ENCODE measurements around the gene CTF1. TPM values are rescaled to one million over a fixed set of nuclear protein-coding genes. Genes with fewer than 3 reads are reported as not detected.
"Not testable (repeated sequence)": the region's sequence is repeated elsewhere in the genome, so short reads cannot be mapped to it uniquely, and the experiment has no call there.

CTF1 gene
- total RNA-seq, 1 donor from 2014 or later: 0.26 TPM

DNA sequence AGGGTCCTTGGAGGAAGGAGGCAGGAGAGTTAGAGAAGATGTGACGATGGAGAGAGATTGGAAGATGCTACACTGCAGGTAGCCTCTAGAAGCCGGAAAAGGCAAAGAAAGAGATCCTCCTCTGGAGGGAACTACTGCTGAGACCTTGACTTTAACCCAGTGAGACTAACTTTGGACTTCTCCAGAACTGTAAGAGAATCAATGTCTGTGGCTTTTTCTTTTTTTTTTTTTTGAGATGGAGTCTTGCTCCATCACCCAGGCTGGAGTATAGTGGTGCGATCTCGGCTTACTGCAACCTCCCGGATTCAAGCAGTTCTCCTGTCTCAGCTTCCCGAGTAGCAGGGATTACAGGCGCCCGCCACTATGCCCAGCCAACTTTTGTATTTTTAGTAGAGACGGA, 11.2 kb upstream of the CTF1 start:
- TF ChIP-seq, protein P1, sequence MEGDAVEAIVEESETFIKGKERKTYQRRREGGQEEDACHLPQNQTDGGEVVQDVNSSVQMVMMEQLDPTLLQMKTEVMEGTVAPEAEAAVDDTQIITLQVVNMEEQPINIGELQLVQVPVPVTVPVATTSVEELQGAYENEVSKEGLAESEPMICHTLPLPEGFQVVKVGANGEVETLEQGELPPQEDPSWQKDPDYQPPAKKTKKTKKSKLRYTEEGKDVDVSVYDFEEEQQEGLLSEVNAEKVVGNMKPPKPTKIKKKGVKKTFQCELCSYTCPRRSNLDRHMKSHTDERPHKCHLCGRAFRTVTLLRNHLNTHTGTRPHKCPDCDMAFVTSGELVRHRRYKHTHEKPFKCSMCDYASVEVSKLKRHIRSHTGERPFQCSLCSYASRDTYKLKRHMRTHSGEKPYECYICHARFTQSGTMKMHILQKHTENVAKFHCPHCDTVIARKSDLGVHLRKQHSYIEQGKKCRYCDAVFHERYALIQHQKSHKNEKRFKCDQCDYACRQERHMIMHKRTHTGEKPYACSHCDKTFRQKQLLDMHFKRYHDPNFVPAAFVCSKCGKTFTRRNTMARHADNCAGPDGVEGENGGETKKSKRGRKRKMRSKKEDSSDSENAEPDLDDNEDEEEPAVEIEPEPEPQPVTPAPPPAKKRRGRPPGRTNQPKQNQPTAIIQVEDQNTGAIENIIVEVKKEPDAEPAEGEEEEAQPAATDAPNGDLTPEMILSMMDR (IDR thresholded peaks at IDR 0.05; ENCODE audit: insufficient read depth, low read length, severe bottlenecking): no peak
- H3K4me3 ChIP-seq (ENCODE audit: low read depth, low read length): no peak overlapping the region
- no peak for FAIRE-seq
- no peaks in the 10 kb centered on the region for H3K27me3 ChIP-seq (ENCODE audit: control insufficient read depth, insufficient read depth, low read length)
- no peak for DNase-seq (ENCODE audit: low read depth)
- H3K36me3 ChIP-seq (ENCODE audit: control insufficient read depth, insufficient read depth, low read length): peaks cover 12% of the 10 kb centered on the region

DNA sequence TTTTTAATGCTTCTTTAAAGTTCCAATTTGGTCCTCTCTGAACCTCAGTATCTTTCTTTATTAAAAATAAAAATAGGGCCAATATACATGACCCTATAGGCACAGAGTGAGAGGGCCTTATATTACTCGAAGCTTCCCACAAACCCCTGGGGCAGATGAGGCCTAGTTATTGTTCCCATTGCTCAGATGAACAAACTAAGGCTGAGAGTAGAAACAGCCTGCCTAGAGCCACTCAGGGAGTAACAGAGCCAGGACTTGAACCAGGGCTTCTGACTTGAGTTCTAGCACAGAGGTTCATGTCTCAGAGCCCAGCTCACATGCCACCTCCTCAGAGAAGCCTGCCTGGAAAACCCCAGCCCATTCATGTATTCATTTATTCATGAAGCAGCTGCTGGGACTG, 10.3 kb upstream of the CTF1 start:
- TF ChIP-seq, protein P1 (IDR thresholded peaks at IDR 0.05; ENCODE audit: insufficient read depth, low read length, severe bottlenecking): no peak

DNA sequence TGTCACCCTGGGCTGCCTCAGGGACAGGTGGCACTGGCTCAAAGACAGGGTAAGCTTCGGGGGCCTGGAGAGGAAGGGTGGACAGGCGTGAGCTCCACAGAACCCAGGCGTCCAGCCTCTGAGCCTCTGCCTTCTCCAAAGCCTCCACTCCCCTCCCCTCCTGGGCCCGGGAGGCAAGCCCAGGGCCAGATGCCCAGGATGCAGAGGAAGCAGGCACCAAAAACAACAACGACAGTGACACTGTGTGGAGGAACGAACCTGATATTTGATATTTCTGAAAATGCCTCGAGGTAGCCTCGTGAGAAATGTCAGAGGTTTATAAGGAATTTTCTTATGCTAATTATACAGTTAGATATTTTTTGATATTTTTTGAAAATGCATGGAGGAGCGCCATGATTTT, 8.5 kb upstream of the CTF1 start:
- no peaks in the 10 kb centered on the region for H3K27me3 ChIP-seq (ENCODE audit: control insufficient read depth, insufficient read depth, low read length)
- FAIRE-seq (no peak), DNase-seq (ENCODE audit: low read depth) (no peak)
- TF ChIP-seq, protein P1 (IDR thresholded peaks at IDR 0.05; ENCODE audit: insufficient read depth, low read length, severe bottlenecking): no peak
- H3K36me3 ChIP-seq (ENCODE audit: control insufficient read depth, insufficient read depth, low read length): peaks cover 14% of the 10 kb centered on the region
- H3K4me3 ChIP-seq (ENCODE audit: low read depth, low read length): no peak overlapping the region

More for the DNA sequence above, 10.3 kb upstream of the CTF1 start:
- peaks cover 12% of the 10 kb centered on the region for H3K36me3 ChIP-seq (ENCODE audit: control insufficient read depth, insufficient read depth, low read length)
- no peaks in the 10 kb centered on the region for H3K27me3 ChIP-seq (ENCODE audit: control insufficient read depth, insufficient read depth, low read length)
- H3K4me3 ChIP-seq (ENCODE audit: low read depth, low read length): no peak overlapping the region
- DNase-seq (ENCODE audit: low read depth) (no peak), FAIRE-seq (no peak)

DNA sequence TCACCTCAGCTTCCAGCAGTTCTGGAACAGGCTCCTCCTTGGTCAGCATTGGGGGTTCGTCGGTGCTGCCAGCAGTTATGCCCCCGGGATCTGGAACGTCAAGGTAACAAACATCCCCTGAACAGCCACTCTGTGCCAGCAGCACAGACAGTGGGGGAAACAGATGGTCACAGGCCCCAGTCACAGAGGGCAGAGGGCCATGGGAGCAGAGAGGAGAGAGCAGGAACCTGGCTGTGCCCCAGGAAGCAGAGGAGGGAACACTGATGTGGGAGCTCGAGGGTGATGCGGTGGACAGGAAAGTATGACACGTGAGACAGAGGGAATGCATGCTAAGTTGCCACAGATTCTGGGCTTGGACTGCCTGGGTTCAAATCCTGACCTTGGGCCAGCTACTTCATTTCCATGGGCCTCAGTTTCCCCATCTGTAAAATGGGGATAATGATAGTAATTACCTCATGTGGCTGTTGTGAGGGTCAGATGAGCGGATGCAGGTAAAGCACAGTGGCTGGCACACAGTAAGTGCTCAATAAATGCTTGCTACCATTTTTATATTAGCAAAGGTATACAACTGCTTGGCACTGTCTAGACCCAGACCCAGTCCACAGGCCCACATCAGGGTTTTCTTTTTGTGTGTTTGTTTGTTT, 7.4 kb upstream of the CTF1 start:
- no peak for DNase-seq (ENCODE audit: low read depth)
- TF ChIP-seq, protein P1 (IDR thresholded peaks at IDR 0.05; ENCODE audit: insufficient read depth, low read length, severe bottlenecking): no peak
- FAIRE-seq: no peak
- Histone ChIP-seq H3K27me3 (ENCODE audit: control insufficient read depth, insufficient read depth, low read length) (no peaks in the 10 kb centered on the region), H3K36me3 (ENCODE audit: control insufficient read depth, insufficient read depth, low read length) (peaks cover 15% of the 10 kb centered on the region), H3K4me3 (ENCODE audit: low read depth, low read length) (no peak overlapping the region)

DNA sequence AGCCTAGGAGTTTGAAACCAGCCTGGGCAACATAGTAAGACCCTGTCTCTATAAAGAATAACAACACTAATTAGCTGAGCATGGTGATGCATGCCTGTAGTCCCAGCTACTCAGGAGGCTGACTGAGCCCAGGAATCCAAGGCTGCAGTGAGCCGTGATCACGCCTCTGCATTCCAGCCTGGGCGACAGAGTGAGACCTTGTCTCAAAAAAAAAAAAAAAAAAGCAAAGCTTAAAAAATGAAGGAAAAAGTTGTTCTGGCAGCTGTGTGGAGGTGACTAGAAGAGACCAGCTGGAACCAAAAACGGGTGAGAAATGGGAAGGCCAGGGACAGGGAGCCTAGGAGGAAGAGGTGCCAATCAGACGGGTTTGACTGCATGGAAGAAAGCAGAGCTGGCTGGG, 6.7 kb upstream of the CTF1 start:
- DNase-seq (ENCODE audit: low read depth) (no peak), FAIRE-seq (no peak)
- Histone ChIP-seq H3K4me3 (ENCODE audit: low read depth, low read length) (no peak overlapping the region), H3K27me3 (ENCODE audit: control insufficient read depth, insufficient read depth, low read length) (no peaks in the 10 kb centered on the region), H3K36me3 (ENCODE audit: control insufficient read depth, insufficient read depth, low read length) (peaks cover 14% of the 10 kb centered on the region)
- TF ChIP-seq, protein P1 (IDR thresholded peaks at IDR 0.05; ENCODE audit: insufficient read depth, low read length, severe bottlenecking): no peak

DNA sequence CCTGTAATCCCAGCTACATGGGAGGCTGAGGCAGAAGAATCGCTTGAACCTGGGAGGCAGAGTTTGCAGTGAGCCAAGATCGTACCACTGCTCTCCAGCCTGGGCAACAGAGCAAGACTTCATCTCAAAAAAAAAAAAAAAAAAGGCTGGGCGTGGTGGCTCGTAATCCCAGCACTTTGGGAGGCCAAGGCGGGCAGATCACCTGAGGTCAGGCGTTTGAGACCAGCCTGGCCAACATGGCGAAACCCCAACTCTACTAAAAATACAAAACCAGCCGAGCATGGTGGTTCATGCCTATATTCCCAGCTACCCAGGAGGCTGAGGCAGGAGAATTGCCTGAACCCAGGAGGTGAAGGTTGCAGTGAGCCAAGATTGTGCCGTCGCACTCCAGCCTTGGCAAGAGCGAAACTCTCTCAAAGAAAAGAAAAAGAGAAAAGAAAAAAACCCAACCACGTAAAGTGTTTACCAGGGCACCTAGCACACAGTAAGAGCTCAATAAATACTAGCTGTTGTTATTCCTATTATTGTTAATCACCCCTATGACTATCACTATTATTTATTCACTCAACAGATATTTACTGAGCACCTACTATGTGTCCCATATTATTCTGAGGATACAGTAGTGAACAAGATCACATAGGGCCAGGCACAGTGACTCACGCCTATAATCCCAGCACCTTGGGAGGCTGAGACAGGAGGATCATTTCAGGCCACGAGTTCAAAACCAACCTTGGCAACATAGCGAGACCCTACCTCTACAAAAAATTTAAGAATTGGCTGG, 5.2 kb upstream of the CTF1 start:
- H3K4me3 ChIP-seq (ENCODE audit: low read depth, low read length); DNase-seq (ENCODE audit: low read depth); FAIRE-seq; H3K27me3 ChIP-seq (ENCODE audit: control insufficient read depth, insufficient read depth, low read length): not testable (repeated sequence)
- peaks cover 14% of the 10 kb centered on the region for H3K36me3 ChIP-seq (ENCODE audit: control insufficient read depth, insufficient read depth, low read length)

All from bronchial epithelial cell (primary cell).